HG03571 (cell line): ENCODE results near the gene SPOCK1.

Experiments used
- ATAC-seq: cut with Tn5 transposase; IDR thresholded peaks from one replicate; pipeline ENCODE4 v1.9.1; 2021; ENCODE audit not compliant: unreplicated experiment

Gene SPOCK1

DNA sequence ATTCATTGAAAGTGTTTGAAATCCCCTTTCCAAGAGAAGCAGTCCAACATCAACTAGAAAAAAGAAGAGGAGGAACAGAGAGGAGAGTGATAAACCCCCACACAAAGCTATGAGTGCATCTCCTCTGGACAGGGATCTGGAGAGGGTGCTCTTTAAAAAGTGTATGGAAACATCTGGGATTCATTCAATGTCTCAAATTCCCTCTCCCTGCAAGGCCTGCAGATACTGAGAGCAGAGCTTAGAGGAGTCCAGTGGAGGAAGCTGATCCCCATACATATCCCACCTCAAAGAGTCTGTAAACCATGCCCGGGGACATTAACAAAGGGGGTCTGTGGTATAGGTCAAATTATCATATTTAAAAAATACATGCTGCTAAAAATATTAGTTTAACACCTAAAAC lies 2.2 kb downstream of the SPOCK1 start:
- no peak for ATAC-seq

- no peak for ATAC-seq
These were observed 6.8 kb downstream of the SPOCK1 start for GRCh38 chr5:137492331-137492730.

- ATAC-seq: no peak
These were observed 8.0 kb downstream of the SPOCK1 start for GRCh38 chr5:137491121-137491520.

DNA sequence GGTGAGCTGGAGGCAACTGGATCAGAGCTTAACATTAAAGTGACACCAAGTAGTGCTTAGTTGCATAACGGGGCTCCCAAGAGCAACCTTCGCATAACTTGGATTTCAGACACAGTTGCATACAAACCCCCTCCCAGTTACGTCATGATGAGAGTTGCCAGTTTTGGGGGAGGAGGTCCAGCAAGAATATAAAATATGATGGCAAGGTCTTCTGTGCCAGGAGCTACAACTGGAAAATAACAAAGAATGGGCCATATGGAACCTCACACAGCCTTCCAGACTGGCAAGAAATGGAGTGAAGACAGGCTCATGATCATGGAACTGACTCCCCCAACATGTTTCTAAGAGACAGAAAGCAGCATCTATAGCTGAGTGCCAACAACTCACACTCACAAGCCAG lies 8.5 kb downstream of the SPOCK1 start:
- no peak for ATAC-seq

GRCh38 chr5:137488974-137489373 lies 10.2 kb downstream of the SPOCK1 start:
- ATAC-seq: no peak

GRCh38 chr5:137488516-137488915 lies 10.6 kb downstream of the SPOCK1 start:
- no peak for ATAC-seq

DNA sequence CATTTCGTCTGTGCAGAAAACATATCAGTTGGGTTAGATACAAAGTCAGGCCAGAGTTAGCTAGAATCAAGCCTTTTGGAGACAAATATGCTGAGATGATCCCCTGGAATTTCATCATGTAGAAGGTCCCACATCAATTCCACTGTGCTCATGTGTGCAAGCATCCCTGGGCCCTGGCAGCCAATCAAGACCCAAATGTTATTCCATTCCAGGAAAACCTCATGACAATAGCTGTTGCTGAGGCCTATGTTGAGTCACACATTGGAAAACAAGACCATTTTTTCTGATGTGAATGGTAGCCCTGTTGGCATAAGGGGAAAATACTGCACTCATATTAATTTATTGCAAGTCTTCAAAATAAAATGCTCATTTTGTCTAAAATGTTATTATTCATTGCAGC lies 11.5 kb downstream of the SPOCK1 start:
- ATAC-seq: no peak

- no peak for ATAC-seq
These were observed 12.4 kb downstream of the SPOCK1 start for GRCh38 chr5:137486707-137487106.

- ATAC-seq: no peak
These were observed 17.5 kb downstream of the SPOCK1 start for GRCh38 chr5:137481596-137481995.

DNA sequence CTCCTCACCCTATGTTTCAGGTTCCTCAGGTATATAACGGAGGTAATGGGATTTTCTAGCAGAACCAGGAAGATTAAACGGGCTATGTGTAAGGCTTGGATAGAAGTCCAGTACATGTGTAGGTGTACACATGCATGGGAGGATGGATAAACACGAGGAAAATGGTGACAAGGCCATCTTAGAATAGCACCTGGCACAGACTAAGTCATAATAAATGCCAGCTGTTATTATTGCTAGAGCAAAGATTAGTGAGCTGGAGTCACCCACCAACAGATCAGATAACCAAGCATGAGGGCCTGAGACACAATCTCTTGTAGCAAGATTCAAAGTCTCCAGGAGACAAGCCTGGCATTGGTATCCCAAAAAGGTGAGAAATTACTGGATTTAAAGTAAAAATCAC lies 21.1 kb downstream of the SPOCK1 start:
- ATAC-seq: no peak

GRCh38 chr5:137470921-137471220 lies 28.3 kb downstream of the SPOCK1 start:
- ATAC-seq: no peak

DNA sequence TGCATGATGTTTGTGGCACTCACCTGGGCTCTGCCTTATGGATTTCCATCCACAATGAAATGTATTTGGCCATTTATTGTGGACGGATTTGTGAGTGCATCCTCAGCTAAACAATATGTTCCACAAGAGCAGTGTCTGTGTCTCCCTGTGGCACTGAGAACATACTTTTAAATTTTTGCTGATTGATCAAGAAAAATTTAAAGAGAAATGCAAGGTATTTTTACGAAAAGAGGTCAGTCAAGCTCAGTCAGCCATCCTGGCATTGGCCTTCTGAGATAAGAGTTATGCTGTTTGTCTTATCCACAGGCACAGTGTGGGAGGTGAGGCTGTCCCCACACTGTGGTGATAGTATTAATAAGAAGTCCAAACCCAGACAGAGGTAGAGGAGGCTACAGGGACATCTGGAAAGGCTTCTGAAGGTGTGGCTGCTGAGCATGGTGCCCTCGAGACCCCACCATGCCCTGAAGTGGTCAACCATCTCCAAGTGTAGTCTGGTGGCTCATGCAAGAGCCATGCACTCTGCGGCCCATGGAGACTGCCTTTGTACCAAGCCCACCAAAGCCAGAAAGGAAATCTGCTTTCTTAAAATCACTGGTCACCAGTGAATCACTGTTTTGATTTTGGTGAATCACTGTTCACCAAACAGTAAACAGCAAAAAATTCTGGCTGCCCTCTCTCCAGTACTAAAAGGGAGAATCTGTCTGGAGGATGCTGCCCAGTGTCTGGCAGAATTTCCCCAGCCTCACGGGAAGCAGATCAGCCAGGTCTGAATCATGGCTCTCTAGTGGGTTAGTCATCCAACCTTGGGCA lies 28.8 kb downstream of the SPOCK1 start:
- ATAC-seq: no peak

DNA sequence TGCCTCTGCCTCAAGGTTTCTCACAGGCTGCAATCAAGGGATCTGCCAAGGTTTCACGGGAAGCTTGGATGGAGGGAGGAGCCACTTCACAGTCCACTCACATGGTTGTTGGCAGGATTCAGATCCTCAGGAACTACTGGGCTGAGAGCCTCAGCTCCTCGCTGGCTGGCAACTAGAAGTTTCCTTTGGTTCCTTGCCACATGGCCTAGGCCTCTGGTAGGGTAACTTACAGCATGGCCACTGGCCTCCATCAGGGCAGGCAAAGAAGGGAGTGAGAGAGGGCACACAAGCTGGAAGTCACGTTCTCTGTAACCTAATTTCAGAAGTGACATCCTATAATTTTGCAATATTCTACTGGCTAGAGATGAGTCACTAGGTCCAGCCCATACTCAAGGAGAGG lies 32.2 kb downstream of the SPOCK1 start:
- no peak for ATAC-seq

GRCh38 chr5:137465930-137466329 lies 33.2 kb downstream of the SPOCK1 start:
- no peak for ATAC-seq

DNA sequence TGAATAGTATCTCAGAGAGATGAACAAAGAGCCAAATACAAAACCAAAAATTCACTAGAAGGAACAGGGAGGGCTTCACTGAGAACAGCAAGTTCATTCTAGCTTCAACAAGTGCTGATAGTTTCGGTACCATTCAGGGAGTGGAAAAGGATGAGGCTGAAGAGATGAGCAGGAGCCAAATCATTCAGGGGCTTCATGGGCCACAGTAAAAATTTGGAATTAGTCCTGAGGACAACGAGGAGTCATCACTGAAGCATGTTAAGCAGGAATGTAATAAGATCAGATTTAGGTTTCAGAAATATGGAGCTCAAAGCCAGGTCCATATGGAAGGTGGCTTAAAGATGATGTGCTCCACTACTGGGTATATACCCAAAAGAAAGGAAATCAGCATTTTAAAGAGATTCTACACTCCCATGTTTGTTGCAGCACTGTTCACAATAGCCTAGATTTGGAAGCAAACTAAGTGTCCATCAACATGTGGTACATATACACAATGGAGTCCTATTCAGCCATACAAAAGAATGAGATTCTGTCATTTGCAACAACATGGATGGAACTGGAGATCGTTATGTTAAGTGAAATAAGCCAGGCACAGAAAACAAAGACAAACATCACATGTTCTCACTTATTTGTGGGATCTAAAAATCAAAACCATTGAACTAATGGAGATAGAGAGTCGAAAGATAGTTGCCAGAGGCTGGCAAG lies 36.2 kb downstream of the SPOCK1 start:
- ATAC-seq: no peak

DNA sequence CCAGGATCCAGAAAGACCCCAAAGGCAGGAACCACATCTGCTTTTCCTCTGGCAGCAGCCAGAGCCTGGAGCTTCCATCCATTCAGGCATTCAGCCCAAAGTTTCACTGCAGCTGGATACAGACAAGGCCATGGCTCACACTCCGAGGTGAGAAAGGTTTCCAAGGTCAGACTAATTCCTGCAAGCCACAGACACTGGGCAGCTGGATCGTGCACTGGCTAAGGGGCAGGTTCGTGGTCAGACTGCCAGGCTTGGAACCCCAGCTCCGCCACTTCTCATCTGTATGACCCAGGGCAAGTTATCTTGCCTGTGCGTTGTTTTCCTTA lies 36.9 kb downstream of the SPOCK1 start:
- no peak for ATAC-seq

- ATAC-seq: no peak
These were observed 37.5 kb downstream of the SPOCK1 start for GRCh38 chr5:137461391-137462264.

- ATAC-seq: no peak
These were observed 44.5 kb downstream of the SPOCK1 start for GRCh38 chr5:137454671-137455070.

GRCh38 chr5:137453483-137454080 lies 45.5 kb downstream of the SPOCK1 start:
- no peak for ATAC-seq

DNA sequence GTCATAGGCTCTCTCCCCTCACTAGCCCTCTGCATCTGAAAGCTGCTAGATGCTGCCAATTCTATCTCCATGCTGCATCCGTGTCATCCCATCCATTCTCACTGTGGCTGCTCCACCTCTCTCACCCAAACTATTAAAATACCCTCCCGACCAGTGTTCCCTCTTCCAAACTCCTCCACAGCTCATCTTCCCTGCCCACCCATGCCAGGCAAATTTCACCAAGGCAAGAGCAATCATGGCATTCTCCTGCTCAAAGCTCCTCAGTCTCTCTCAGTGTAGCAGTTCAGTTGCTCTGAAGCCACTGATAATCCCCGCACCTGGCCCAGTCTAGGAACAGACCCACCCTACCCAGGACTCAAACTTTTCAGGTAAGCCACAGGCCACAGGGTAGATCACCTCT lies 48.4 kb downstream of the SPOCK1 start:
- ATAC-seq: no peak

- ATAC-seq: no peak
These were observed 50.3 kb downstream of the SPOCK1 start for GRCh38 chr5:137448868-137449267.

DNA sequence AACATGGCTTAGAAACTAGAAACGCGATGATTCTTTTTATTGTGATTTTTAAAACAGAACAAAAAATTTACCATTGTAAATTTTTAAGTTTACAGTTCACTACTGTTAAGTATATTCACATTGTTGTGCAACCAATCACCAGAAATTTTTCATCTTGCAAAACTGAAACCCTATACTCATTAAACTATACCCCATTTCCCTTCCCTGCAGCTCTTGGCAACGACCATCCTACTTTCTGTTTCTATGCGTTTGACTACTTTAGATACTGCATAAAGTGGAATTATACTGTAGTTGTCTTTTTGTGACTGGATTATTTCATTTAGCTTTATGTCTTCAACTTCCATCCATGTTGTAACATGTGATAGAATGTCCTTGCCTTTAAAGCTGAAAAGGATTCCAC lies 52.5 kb downstream of the SPOCK1 start:
- ATAC-seq: no peak
